ENCODE measurements around the gene ORAI3.

DNA sequence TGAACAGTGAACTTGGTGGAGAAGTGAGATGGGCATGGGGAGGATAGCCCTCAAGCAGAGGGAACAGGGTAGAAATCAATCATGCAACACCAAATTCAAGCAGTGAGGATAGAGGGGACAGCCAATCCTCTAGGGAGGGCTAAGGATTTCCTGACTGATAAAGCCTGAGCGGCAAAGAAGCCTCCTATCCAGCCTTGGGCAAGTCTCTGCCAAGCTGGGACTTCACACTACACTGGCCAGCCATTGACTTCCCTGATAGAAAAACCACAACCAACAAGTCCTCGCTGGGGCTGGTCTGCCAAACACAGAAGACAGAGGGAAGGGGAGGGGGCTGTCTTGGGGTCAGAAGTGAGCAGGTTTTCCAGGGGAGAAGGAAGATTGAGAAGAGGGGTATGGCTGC lies 28.0 kb upstream of the ORAI3 start:
- TF ChIP-seq, protein P1, sequence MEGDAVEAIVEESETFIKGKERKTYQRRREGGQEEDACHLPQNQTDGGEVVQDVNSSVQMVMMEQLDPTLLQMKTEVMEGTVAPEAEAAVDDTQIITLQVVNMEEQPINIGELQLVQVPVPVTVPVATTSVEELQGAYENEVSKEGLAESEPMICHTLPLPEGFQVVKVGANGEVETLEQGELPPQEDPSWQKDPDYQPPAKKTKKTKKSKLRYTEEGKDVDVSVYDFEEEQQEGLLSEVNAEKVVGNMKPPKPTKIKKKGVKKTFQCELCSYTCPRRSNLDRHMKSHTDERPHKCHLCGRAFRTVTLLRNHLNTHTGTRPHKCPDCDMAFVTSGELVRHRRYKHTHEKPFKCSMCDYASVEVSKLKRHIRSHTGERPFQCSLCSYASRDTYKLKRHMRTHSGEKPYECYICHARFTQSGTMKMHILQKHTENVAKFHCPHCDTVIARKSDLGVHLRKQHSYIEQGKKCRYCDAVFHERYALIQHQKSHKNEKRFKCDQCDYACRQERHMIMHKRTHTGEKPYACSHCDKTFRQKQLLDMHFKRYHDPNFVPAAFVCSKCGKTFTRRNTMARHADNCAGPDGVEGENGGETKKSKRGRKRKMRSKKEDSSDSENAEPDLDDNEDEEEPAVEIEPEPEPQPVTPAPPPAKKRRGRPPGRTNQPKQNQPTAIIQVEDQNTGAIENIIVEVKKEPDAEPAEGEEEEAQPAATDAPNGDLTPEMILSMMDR (IDR thresholded peaks at IDR 0.05) = no peak
- TF ChIP-seq POLR2A (IDR thresholded peaks at IDR 0.05) = no peak

Measured in thyroid gland (tissue), 4 donors.